Astrocyte (in vitro differentiated cells and primary cell): ENCODE measurements around the gene SLC4A5. TPM values are rescaled to one million over a fixed set of nuclear protein-coding genes. Genes with fewer than 3 reads are reported as not detected.

Source experiments
- DNase-seq: peaks from one replicate; pipeline ENCODE4 v3.0.0-alpha.2; 2010; ENCODE audit warnings: low read depth
- FAIRE-seq: peaks from 2 replicates; lab custom pipeline; 2011; peaks lifted over from hg19 to GRCh38; lab: Jason Lieb, UNC
- H2AFZ ChIP-seq: 2 replicates; pipeline ENCODE4 v1.6.0; 2012; ENCODE audit warnings: low read depth, low read length, inconsistent platforms
- H3K27ac ChIP-seq: 2 replicates; pipeline ENCODE4 v1.5.1; 2011; ENCODE audit warnings: low read depth, low read length, inconsistent platforms
- H3K27me3 ChIP-seq: 2 replicates; pipeline ENCODE4 v1.6.0; 2011; ENCODE audit warnings: low read length, inconsistent platforms; ENCODE audit not compliant: insufficient read depth
- H3K36me3 ChIP-seq: 2 replicates; pipeline ENCODE4 v1.5.1; 2011; ENCODE audit warnings: low read length, inconsistent platforms; ENCODE audit not compliant: insufficient read depth
- H3K4me1 ChIP-seq: 2 replicates; pipeline ENCODE4 v1.5.1; 2011; ENCODE audit warnings: low read length, inconsistent platforms; ENCODE audit not compliant: insufficient read depth
- H3K4me2 ChIP-seq: 2 replicates; pipeline ENCODE4 v1.6.0; 2012; ENCODE audit warnings: low read length, inconsistent platforms
- H3K4me3 ChIP-seq: 2 replicates; pipeline ENCODE4 v1.5.1; 2011; ENCODE audit warnings: low read depth, mild to moderate bottlenecking, low read length, inconsistent platforms; ENCODE audit not compliant: insufficient read depth
- H3K79me2 ChIP-seq: 2 replicates; pipeline ENCODE4 v1.6.0; 2012; ENCODE audit warnings: mild to moderate bottlenecking, low read length, inconsistent platforms; ENCODE audit not compliant: insufficient read depth
- H3K9ac ChIP-seq: 2 replicates; pipeline ENCODE4 v1.6.0; 2012; ENCODE audit warnings: mild to moderate bottlenecking, low read length, inconsistent platforms
- H3K9me3 ChIP-seq: 2 replicates; pipeline ENCODE4 v1.5.1; 2012; ENCODE audit warnings: low read depth, mild to moderate bottlenecking, low read length, inconsistent platforms; ENCODE audit not compliant: insufficient read depth
- H4K20me1 ChIP-seq: 2 replicates; pipeline ENCODE4 v1.6.0; 2012; ENCODE audit warnings: low read length, inconsistent platforms; ENCODE audit not compliant: insufficient read depth
- H3K27ac Mint-ChIP-seq: one replicate; pipeline ENCODE4 v1.8.0; 2021; ENCODE audit warnings: mild to moderate bottlenecking, mixed read lengths; ENCODE audit not compliant: unreplicated experiment
- H3K27me3 Mint-ChIP-seq: one replicate; pipeline ENCODE4 v1.8.0; 2021; ENCODE audit warnings: low read depth, mixed read lengths; ENCODE audit not compliant: unreplicated experiment
- H3K36me3 Mint-ChIP-seq: one replicate; pipeline ENCODE4 v1.8.0; 2021; ENCODE audit warnings: low read depth, mixed read lengths; ENCODE audit not compliant: unreplicated experiment
- H3K4me1 Mint-ChIP-seq: one replicate; pipeline ENCODE4 v1.8.0; 2021; ENCODE audit warnings: low read depth, mixed read lengths; ENCODE audit not compliant: unreplicated experiment
- H3K4me3 Mint-ChIP-seq: one replicate; pipeline ENCODE4 v1.8.0; 2021; ENCODE audit warnings: mild to moderate bottlenecking, moderate library complexity, mixed read lengths; ENCODE audit not compliant: unreplicated experiment
- H3K9me3 Mint-ChIP-seq: one replicate; pipeline ENCODE4 v1.8.0; 2021; ENCODE audit warnings: mild to moderate bottlenecking, mixed read lengths; ENCODE audit not compliant: unreplicated experiment
- CTCF ChIP-seq: IDR thresholded peaks from 2 replicates; pipeline ENCODE4 v1.5.1; 2011; ENCODE audit warnings: low read depth, mild to moderate bottlenecking, inconsistent platforms, low read length, moderate library complexity; ENCODE audit not compliant: insufficient read depth
- EZH2 ChIP-seq: IDR thresholded peaks from 2 replicates; pipeline ENCODE4 v1.6.1; 2012; ENCODE audit warnings: mild to moderate bottlenecking, low read length, inconsistent platforms; ENCODE audit not compliant: insufficient read depth
- total RNA-seq: library from RNA; stranded (reverse); gene quantifications from 2 replicates; pipeline ENCODE4 v1.2.1, GENCODE V29; 2021

SLC4A5 gene
- total RNA-seq, 1 donor from 2014 or later, result 0.41 TPM

GRCh38 chr2:74300506-74300905, 42.7 kb downstream of the SLC4A5 start:
- Histone ChIP-seq H4K20me1 (no peaks in the 10 kb centered on the region), H3K4me3 (no peak overlapping the region), H3K27me3 (peaks cover 7% of the 10 kb centered on the region), H3K4me1 (no peaks in the 10 kb centered on the region), H2AFZ (no peak overlapping the region), H3K9ac (no peak overlapping the region), H3K27ac (no peak overlapping the region), H3K36me3 (no peaks in the 10 kb centered on the region), H3K4me2 (no peak overlapping the region), H3K79me2 (no peaks in the 10 kb centered on the region), H3K9me3 (no peaks in the 10 kb centered on the region)
- H3K9me3 Mint-ChIP-seq, result peaks cover 13% of the 10 kb centered on the region
- TF ChIP-seq CTCF (no peak), EZH2 (no peak)
- FAIRE-seq (no peak), DNase-seq (no peak)
- H3K4me1 Mint-ChIP-seq, result no peaks in the 10 kb centered on the region
- H3K36me3 Mint-ChIP-seq, result peaks cover 17% of the 10 kb centered on the region
- H3K4me3 Mint-ChIP-seq, result no peak overlapping the region
- no peak overlapping the region for H3K27ac Mint-ChIP-seq
- H3K27me3 Mint-ChIP-seq, result peaks cover 7% of the 10 kb centered on the region

- peaks cover 13% of the 10 kb centered on the region for H3K9me3 Mint-ChIP-seq
- H2AFZ ChIP-seq, result no peak overlapping the region
- no peaks in the 10 kb centered on the region for H3K79me2 ChIP-seq
- H3K4me2 ChIP-seq, result no peak overlapping the region
- no peaks in the 10 kb centered on the region for H3K9me3 ChIP-seq
- H3K36me3 Mint-ChIP-seq, result peaks cover 17% of the 10 kb centered on the region
- H3K27ac Mint-ChIP-seq, result no peak overlapping the region
- H3K27me3 ChIP-seq, result peaks cover 5% of the 10 kb centered on the region
- H3K4me1 ChIP-seq, result no peaks in the 10 kb centered on the region
- no peaks in the 10 kb centered on the region for H3K36me3 ChIP-seq
- FAIRE-seq (no peak), DNase-seq (no peak)
- no peak overlapping the region for H3K9ac ChIP-seq
- H3K4me3 ChIP-seq, result no peak overlapping the region
- H3K4me1 Mint-ChIP-seq, result peaks cover 8% of the 10 kb centered on the region
- H3K4me3 Mint-ChIP-seq, result no peak overlapping the region
- H4K20me1 ChIP-seq, result no peaks in the 10 kb centered on the region
- H3K27me3 Mint-ChIP-seq, result peaks cover 3% of the 10 kb centered on the region
- no peak for TF ChIP-seq EZH2
- TF ChIP-seq CTCF, result no peak
- no peak overlapping the region for H3K27ac ChIP-seq
Observed at GRCh38 chr2:74297950-74298349, 45.3 kb downstream of the SLC4A5 start.

GRCh38 chr2:74297391-74297790, 45.8 kb downstream of the SLC4A5 start:
- no peak for FAIRE-seq
- no peaks in the 10 kb centered on the region for H4K20me1 ChIP-seq
- H2AFZ ChIP-seq, result no peak overlapping the region
- H3K36me3 ChIP-seq, result no peaks in the 10 kb centered on the region
- H3K9ac ChIP-seq, result no peak overlapping the region
- Mint-ChIP-seq H3K4me1 (peaks cover 11% of the 10 kb centered on the region), H3K4me3 (no peak overlapping the region), H3K9me3 (peaks cover 13% of the 10 kb centered on the region), H3K27ac (no peak overlapping the region), H3K36me3 (peaks cover 13% of the 10 kb centered on the region), H3K27me3 (no peaks in the 10 kb centered on the region)
- H3K4me1 ChIP-seq, result no peaks in the 10 kb centered on the region
- H3K9me3 ChIP-seq, result no peaks in the 10 kb centered on the region
- no peak overlapping the region for H3K27ac ChIP-seq
- peaks cover 5% of the 10 kb centered on the region for H3K27me3 ChIP-seq
- TF ChIP-seq EZH2 (no peak), CTCF (no peak)
- H3K79me2 ChIP-seq, result no peaks in the 10 kb centered on the region
- no peak overlapping the region for H3K4me2 ChIP-seq
- H3K4me3 ChIP-seq, result no peak overlapping the region
- DNase-seq, result no peak
